SW 1271 (cell line): ENCODE results near the gene ARHGAP32.

Experiments used
- DNase-seq, 2 experiments: peaks; one replicate each; lab custom pipeline; 2025; lab: John Stamatoyannopoulos, UW

Gene ARHGAP32

GRCh38 chr11:129192150-129192549 is at the start of gene ARHGAP32:
TSS of gene ARHGAP32 (minus strand) at chr11:129192325. CDS start at chr11:129192198, 127 bp downstream.
- peak in 1 of 2 experiments; percentile 33 for DNase-seq

DNA sequence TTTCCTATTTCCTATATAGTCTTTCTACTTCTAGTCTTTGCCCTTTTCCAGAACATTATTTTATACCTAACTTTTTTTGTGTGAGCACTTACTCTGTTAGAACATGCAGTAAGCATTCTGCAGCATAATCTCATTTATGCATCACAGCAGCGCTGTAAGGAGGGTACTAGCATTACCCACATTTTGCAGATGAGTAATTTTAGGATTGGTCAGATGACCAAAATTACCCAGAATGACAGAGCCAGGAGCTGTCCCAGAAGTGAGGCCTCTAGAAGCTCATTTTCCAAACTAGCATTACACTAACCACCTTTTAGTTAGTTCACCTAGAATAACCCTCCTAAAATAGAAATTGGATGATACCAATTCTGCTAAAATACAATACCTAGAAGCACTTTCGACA is 47.1 kb upstream of the ARHGAP32 start:
- DNase-seq: no peak

DNA sequence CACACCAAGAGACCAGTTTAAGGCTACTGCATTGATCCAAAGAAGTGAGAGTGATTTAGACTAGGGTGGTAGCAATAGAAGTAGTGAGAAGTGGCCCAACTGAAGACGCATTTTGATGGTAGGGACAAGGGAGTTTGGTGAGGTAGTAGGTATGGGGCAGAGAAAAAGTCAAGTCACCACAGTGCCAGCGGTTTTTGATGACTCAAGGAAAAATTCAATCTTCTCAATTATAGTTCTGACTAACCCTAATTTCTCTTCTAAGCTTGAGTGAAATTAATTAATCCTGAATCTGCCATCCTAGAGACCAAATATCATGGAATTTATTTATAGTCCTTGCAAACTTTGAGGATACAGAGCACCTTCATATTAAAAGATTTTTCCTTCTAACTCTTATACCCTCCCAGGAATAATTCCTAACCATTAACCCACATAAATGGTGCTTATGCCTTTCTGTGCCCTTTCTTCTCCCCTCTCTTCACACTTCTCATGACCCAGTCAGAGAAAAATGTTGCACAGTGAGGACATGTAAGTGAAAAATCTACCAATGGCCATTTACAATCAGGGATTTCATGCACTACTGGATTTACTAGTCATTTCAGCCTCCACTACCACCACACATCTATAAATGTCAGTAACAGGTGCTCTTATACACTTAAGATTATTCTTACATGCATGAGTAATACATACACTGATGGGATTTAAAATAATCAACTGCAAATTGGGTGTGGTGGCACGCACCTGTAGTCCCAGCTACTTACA is 45.9 kb upstream of the ARHGAP32 start:
- DNase-seq: no peak

DNA sequence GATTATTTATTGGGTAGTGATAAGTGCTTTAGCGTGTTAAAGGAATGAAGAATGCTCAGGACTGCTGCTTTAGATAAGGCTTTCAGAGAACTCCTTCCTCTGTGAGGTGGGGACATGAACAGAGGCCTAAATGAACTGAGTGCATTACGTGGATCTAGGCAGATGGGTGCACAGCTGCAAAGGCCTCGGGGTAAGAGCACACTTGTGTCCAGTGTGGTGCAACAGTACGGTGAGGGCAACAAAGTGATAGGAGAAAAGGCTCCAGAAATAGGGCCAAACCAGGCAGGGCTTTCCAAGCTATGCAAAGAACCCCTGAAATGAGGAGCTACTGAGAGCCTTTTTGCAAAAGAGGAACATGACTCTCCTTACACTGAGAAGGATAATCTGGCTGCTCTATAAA is 45.3 kb upstream of the ARHGAP32 start:
- DNase-seq: no peak

DNA sequence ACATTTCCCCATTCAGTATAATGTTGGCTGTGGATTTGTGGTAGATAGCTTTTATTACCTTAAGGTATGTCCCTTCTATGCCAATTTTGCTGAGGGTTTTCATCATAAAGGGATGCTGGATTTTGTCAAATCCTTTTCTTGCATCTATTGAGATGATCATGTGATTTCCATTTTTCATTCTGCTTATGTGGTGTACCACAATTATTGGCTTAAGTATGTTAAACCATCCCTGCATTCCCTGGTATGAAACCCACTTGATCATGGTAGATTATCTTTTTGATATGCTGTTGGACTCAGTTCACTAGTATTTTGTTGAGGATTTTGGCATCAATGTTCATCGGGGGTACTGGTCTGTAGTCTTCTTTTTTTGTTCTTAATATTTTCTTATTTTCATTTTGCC is 44.7 kb upstream of the ARHGAP32 start:
- no peak for DNase-seq

DNA sequence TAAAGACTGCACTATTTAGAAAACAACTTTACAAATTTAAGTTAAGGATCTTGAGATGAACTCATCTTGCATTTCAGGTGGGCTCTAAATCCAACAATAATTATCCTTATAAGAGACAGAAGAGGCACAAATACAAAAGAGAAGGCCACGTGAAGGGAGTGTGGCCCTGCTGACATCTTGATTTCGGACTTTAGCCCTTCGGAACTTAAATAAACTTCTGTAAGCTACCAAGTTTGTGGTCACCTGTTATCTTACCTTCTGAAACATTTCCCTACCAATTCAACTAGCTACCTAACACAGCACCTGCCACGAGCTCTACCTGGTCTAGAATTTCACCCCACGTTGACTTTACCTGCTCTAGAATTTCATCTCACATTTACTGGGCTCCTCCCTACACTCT is 42.9 kb upstream of the ARHGAP32 start:
- no peak for DNase-seq

DNA sequence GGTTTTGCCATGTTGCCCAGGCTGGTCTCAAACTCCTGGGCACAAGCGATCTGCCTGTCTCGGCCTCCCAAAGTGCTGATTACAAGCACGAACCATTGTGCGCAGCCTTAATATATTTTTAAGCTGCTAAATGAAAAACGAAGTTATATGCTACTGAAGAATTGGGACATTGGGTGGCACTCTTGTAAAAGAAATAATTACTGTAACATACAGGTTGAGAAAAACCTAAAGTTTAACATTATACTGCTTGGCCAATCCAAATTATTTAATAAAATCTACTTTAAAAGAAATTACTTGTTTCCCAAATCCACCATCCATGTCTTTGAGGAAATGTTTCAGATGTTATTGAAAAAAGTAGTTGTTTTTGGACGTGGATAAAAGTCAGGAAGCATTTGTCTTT is 37.9 kb upstream of the ARHGAP32 start:
- no peak for DNase-seq

GRCh38 chr11:129226207-129226798 is 34.2 kb upstream of the ARHGAP32 start:
- no peak for DNase-seq

DNA sequence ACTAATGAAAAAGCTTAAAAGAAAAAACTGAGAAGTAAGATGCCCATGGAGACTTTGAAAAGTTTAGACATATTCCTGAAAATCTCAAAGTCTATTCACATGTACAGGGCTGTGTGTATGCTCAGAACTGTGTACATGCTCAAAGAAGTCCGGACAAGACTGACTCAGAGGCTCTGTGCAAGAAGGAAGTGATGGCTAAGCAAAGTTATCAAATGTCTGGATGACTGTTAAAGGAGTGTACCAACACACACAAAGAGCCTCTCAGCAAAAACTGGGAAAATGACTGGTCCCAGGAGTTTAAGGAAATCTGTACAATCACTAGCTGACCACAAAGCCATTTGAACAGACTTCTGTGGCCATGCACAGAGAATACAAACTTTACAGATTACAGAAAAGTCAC is 33.1 kb upstream of the ARHGAP32 start:
- no peak for DNase-seq

GRCh38 chr11:129224538-129224937 is 32.4 kb upstream of the ARHGAP32 start:
- DNase-seq: no peak

GRCh38 chr11:129223701-129224149 is 31.6 kb upstream of the ARHGAP32 start:
- no peak for DNase-seq

DNA sequence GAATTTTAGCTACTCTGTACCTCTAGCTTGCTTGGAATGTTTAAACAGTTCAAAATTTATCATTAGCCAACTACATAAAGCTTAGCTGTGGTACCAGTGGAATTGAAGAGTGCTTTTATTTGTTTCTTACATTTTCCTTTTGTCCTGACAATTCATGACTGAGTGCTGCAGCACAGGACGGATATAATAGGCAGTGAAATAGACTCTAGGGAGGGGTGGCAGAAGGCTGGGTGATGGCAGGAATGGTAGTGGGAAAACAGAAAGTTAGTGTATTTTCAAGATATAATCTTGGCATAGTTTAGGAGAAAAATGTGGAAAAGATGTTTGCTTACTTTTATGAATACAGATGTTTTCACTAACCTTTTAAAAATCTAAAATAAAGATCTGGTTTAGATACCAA is 31.1 kb upstream of the ARHGAP32 start:
- DNase-seq: no peak

- DNase-seq: no peak
Observed at GRCh38 chr11:129222158-129222557, 30.0 kb upstream of the ARHGAP32 start.

DNA sequence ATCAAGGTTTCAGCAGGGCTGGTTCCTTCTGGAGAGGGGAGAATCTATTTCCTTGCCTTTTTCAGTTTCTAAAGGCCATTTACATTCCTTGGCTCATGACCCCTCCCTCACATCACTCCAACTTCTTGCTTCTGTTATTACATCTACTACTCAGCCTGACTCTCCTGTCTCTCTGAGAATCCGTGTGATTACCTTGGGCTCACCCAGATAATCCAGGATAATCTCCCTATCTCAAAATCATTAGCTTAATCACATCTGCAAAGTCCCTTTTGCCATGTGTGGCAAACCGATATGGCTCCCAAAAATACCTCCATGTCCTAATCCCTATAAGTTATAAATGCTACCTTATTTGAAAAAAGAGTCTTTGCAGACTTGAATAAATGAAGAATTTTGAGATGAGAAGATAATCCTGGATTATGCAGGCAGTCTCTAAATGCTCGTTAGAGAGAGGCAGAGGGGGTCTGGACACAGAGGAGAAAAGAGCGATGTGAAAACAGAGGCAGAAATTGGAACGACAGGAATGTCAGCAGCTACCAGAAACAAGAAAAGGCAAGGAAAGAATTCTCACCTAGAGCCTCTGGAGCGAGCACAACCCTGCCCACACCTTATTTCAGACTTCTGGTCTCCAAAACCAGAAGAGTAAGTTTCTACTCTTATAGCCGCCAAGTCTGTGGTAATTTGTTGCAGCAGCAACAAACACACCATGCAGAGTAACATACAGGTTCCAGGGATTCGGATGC is 23.6 kb upstream of the ARHGAP32 start:
- no peak for DNase-seq

- DNase-seq: no peak
Observed at GRCh38 chr11:129214710-129215295, 22.7 kb upstream of the ARHGAP32 start.

DNA sequence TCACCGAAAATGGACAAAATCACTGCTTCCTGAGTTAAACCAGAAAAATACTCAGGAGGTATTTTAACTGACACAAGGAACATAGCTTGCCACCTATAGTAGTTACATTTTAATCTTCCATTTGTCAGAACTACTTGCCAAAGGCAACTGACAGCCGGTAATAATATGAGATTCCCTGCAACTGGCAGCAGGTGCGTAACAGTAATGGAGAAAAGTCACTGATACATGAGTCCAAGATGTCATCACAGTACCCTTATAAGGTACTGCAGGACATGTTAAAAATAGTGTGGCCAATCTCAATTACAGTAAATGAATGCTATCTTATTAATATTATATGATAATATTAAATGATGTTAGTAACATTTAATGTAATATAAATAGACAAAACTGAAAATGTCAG is 21.1 kb upstream of the ARHGAP32 start:
- DNase-seq: no peak

DNA sequence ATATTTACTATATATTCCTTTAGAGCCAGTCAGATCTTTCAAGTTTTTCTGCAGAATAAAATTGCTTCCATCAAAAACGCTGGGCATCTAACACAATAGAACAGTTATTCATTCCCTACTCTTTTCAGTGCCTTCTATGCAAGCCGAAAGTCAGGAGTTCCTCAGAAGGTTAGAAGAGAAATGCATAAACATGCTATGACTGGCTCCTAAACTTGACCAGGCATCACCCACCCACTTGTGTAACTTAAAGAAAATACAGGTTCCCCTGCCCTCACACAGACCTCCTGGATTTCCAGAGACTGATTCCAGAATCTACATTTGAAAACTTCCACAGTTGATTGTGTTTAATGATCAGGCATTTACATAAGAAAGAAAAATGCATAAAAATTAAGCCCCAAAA is 19.3 kb upstream of the ARHGAP32 start:
- no peak for DNase-seq

DNA sequence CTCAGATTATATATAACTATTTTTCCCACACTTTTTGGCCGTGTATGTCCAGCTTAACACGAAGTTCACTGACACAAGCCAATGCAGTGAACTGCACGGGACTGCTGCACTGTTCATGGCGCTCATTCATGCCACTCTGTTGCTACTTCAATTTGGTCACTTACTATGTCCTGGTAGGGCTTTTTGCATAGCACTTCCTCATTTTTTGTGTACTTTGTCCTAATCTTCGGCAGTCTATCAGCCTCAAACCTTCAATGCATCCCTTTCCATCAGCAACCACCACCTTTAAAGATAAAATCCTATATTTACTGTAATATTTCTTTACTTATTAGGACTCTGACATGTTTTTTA is 18.7 kb upstream of the ARHGAP32 start:
- DNase-seq: no peak

DNA sequence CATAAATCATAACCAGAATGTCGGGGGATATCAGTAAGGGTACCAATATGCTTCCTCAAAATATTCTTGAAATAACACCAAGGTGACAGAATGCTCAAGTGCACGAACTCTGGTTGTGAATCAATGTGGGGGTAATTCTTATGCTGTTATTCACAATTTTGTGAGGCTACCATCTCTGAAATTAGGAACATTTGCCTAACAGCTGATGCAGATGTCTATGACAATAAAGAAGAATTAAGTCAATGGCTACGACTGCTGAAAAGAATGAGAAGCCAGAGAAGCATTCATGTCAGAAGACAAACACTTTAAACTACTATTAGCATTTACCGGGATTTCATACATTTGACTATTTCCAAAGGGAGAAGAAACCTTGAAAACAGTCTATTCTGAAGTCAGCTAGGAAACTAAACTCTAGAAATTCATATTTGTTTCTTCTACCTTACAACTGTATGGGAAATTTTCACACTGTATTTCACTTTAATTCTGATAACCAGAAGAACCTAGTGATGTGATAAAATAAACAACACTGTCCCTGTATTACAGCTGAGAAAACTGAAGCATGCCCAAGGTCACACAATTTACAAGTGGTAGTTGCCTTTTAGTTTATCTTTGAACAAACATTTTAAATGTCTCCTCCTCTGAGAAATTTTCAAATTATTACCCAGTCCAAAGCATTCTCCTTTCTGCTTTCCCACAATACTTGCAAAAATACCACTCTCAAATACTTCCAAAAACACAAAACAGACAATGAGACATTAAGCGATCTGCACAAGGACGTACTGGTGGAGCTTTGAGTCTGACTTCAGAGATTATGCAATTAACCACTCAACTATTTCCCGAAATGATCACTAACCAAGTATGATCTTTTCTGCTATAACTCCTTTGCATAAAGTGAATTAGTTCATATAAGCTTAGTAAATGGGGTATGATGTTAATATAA is 18.0 kb upstream of the ARHGAP32 start:
- no peak for DNase-seq

DNA sequence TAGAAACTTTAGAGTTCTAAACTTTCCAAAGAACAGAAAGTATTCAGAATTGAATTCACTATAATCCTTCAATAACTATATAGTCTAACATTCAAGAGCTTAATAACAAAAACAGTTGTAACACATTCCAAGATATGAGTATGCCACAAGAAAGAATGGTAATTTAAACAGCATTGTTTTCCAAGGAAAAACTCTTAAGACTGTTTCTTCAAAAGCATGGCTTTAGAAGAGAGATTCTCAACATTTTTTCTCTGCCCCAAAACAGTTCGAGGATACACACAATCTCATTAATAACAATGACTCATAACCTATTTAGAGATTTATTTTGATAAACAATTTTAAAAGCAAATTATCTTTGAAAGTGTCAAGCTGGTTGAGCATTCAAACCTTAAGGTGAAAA is 16.7 kb upstream of the ARHGAP32 start:
- DNase-seq: no peak

DNA sequence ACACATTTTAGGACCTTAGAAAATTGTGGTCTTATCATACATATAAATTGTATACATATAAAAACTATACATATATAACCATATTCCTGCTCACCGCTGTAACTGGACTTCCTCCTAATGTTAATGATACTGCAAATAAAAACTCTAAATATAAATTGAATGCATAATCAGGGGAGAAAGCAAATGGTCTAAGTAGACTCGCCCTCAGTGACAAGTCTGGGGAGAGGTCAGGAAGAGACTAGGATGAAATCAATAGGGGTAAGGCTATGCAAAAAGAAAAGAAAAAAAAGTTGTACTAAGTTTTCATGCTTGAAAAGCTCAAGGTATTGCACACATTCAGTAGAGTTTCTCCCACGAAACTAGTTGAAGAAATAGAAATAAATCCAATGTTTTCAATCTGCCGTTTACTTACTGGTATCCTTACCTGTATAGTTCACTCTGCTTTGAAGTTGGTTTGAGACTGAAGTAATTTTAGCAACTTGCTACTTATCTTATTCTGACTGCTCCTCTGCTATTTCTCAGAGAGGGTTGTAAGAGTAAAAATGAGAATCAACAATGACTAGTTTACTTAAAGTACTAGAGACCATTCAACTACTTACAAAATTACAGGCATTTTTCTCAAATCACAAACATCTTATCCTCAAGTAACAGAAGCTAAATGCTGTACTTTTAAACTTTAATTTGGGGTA is 12.2 kb upstream of the ARHGAP32 start:
- no peak for DNase-seq
